SHP77 treated with DMSO at 0.1 percent for 48 hours (cell line): ENCODE data around the gene B3GNT9.
"Not testable (repeated sequence)": the region's sequence is repeated elsewhere in the genome, so short reads cannot be mapped to it uniquely, and the experiment has no call there.

Experiments
- DNase-seq: peaks from one replicate; lab custom pipeline; 2025; lab: John Stamatoyannopoulos, UW

B3GNT9 gene

DNA sequence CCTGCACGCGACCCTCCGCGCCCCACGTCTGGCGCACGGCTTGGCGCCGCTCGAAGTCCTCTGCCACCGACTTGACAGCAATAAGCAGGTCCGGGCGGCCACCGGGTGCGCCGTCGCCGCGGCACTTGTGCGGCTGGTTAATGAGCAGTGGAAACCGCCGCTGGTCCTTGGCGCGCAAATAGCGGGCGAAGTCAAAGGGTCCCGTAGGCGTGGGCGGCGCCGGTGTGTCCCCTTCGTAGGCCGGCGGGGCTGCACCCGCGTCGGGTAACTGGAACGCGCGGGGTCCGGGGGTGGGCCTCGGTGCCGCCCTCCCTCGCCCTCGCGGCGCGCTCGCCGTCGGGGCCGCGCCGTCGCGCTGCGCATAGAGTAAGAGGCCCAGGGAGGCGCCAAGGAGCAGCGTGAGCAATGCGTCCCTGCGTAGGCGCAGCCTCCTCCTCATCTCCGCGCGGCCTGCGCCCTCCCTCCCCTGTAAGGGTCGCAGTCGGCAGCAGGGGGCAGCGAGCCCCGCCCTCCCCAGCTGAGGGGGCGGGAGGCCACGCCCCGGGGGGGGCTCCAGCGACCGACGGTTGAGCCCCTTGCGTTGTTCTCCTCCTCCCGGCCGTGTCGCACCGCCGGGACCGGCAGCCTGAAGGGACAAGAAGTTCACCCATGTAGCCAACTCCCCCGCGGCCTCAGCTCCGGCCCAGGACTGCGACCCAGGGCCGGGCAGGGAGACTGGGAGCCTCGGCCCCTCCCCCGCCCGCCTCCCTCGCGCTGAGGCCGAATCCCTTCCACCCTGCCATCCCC, 558 bp downstream of the B3GNT9 start:
- no peak for DNase-seq

DNA sequence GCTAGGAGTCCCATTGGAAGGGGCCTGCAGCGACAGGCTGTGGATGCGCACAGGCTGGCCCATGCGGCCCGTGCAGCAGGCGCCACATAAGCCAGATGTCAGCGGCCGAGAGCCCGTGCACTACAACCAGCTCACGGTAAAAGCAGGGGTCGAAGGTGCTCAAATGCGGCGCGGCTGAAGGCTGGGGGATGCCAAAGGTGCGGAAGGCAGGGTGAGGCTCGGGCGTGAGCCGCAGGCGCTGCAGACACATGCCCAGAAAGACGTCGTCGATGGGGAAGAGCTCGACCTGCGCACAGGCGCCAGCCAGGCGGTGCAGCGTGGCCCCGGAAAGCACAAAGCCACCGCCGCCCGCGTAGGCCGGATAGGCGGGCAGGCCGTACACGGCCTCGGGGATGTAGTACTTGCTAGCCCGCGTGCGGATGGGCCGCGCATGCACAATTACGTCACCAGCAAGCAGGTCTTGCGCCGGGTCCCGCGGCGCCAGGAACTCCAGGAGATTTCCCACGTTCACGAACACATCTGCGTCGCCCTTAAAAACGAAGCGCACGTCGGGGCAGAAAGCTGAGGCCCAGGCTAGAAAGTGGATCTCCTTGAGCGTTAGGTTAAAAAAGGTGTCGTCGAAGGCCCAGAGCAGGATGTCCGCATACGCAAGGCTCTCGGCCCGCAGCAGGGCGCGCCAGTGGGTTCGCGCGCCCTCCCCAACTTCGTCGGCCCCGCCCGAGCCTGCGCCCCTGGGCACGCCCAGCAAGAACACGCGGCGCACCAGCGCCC, 1.3 kb downstream of the B3GNT9 start:
- no peak for DNase-seq

DNA sequence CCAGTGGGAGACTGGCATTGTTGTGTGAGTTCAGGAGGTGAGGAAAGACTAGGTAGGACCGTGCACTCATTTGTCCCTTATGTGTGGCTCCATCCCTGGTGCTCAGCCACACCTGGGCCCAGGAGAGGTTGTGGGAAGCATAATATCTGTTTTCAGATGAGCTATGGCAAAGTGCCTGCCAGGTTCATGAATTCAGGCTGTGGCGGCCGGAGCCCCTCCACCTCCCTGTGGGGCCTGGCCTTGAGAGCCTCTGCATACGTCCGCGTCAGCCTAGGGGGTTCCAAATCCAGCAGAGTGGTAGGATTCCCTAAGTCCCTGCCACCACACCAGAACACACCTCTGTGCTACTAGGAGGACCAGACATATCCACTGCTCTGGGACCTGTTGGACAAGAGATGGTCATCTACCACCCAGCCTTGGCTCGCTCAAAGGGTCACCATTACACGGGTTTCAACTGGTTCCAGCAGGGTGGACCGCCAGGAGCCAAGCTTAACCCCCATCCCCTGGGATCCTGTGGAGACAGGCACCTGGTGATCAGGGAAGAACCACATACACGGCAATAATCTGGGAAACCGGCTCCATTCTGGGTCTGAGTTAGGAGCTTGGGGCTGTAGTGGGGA, 2.0 kb downstream of the B3GNT9 start:
- no peak for DNase-seq

DNA sequence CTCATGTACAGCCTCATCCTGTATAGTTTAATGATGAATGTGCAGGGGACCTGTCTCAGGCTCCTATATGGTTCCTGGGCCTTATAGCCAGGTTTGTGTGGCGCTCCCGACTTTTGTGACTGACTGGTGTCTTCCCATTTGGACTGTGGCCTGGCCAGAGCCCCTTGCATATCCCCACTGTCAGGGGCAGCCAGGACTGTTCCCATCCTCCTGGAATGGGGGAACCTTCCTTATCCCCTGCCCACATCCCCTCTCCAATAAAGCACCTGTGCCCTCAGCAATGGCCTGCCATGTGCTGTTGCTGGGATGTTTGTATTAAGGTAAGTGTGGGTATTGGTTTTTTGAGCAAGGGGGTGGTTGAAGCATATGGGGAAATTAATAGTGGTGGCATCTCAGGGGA, 2.6 kb downstream of the B3GNT9 start:
- no peak for DNase-seq

DNA sequence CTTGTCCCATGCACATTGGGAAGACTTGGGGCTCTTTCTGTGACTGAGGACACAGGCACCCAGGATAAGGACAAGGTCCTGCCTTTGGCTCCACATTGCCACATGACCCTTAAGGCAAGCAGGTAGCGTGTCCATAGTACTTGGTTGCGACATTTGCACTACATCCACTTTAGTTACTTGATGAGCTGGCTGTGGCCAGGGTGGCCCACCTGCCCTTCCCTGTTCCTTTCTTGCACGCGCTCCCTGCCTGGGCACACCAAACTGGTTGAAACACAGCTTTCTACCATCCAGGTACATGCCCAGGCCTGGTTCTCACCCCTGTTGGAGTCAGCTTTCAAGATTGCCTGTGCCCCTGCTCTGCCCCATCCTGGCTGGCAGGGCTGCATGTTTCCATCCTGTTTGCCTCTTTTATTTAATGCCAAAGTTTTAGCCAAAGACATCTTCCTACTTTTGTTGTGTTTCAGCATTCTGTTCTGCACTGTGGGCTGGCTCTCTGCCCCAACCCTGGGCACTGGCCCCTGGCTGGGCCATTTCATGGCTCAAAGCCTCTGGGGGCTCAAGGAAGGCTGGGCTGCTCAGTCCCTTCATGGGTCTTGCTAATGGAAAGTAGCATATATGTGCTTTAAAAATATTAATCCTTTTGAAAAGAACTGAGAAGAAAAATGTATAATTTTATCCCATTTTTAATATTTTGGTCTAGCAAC, 3.2 kb downstream of the B3GNT9 start:
- no peak for DNase-seq

DNA sequence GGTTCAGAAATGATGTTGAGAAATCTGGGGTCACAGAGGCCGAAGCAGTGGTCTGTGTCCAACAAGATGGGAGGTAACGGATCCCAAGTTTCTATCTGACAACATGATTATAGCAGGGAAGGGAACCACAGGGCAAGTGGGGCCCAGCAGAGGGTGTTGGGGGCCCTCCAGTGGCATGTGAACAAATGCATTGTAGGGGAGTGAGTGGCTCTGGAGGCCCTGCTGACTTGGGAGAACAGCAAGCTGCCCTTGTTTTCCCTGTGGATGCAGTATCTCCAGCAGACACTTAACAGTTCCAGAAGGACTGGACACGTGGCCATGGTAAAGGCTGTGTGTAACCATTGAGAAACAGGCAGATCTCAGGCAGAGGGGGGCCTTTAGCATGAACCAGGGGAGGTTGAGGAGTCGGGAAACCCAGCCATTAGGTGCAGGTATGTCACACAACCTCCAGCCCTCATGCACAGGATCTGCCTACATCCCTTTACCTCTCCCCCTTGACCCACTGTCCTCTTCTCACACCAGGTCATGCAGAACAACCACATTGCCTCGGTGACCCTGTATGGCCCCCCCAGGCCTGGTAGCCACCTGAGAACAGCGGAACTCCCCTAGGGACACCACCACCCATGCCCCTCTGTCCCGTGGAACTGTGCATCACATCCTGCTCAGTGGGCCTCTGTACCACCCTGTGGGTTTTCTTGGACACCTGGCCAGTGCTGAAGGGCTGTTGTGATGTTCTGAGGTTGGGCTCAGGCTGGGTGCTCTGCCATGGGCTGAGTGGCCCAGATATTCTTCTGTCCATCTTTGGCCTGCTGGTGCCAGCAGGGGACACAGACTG, 4.1 kb downstream of the B3GNT9 start:
- DNase-seq, result no peak

DNA sequence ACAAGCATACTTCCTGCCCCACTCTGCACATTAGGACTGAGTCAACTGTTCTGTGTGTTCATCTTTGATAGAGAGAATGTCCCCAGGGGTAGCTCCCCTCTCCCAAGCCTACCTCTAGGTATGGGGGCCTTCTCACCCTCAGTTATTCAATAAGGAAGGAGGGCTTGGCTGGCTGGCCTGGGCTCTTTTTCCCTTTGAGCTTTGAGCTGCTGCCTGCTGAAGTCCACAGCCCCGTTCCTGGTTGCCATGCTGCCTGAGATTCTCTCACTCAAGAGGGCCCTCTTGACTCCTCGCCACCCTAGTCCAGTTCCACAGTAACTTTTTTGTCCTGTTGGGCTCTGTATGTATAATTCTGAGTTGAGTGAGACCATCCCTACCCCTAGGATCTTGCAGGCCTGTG, 5.1 kb downstream of the B3GNT9 start:
- no peak for DNase-seq

DNA sequence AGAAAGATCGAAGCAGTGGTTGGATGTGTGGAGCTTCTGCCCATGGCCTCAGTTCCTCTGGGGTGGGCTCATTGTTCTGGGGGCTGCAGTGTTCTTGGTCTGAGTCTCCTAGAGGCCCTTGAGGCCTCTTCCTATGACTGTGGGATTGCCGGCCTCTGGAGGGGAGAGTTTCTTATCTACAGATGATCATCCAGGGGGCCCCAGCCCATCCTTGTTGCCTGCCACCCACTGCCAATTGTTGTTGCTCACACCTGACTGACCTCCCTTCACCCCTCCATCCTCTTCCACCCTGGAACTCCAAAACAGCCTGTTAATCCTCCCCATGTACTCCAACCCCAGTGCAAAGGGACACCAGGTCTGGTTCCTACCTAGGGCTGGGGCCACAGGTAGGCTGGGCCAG, 5.9 kb downstream of the B3GNT9 start:
- DNase-seq, result no peak

DNA sequence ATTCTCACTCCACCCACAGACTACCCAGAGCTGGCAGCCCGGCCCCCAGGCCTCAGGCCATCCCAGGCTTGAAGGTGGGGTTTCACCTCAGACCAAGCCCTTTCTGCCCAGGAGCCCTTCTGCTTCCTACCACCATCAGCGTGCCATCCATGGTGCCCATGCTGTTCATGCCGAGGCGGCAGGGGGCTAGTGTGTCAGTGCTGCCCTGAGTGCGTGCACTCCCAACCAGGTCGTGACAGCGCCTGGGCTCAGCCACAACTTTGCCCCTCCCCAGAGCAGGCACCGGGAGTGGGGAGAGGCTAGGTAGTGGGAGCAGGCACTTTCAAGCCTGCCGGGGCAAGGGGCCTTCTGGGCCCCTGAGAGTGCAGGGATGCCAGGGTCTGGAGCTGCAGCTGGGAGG, 8.5 kb downstream of the B3GNT9 start:
- no peak for DNase-seq

DNA sequence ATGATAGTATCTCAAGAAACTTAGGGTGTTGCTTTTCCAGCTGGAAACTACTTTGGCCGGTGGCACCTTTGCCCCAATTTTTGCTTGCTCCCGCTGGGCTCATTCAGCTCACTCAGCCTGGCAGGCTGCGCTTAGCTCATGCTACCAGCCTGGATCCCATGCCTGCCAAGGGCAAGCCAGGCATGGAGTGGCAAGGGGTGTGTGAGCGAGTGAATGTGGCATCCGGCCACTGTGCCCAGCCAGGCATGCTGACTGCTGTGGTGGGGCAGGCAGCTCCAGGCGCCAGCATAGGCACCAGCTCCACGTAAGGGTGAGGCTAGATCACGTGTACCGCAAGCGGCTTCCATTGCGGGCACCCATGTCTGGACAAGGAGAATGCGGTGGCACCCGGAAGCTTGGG, 9.4 kb downstream of the B3GNT9 start:
- DNase-seq, result no peak

DNA sequence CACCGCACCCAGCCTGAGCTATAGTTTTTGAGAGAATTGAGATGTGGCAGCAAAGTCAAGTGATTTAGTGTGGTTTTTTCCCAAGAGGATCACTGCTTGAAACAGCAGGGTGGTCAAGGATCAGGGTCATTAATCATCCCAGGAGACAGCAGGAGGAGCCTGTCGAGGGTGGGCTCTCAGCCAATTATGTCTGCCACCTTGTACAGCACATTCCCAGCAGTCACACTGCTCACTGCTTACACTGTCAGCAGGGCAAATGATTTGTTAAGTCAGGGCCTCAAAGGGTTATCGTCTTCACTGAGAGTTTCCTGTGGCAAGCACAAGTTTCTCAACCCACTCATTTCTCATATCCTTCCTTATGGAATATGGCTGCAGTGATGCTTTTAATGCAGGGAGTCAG, 13.2 kb downstream of the B3GNT9 start:
- no peak for DNase-seq

DNA sequence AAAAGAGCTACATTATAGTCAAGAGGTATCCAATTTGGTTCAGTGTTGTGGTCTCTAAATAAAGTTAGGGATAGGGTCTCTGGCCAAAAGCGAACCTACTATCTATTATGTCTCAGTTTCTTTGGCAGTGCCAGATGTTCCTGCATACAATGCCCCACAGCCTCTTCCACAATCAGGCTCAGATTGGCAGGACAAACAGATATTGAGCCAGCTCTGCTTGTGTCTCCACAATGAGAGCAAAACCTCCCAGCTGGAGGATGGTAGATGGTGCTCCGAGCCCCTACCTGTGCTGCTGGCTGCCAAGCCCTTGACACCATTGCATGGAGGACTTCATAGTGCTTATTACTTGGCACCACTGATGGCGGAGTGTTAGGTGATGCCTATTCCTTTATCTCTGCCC, 21.4 kb downstream of the B3GNT9 start:
- no peak for DNase-seq

DNA sequence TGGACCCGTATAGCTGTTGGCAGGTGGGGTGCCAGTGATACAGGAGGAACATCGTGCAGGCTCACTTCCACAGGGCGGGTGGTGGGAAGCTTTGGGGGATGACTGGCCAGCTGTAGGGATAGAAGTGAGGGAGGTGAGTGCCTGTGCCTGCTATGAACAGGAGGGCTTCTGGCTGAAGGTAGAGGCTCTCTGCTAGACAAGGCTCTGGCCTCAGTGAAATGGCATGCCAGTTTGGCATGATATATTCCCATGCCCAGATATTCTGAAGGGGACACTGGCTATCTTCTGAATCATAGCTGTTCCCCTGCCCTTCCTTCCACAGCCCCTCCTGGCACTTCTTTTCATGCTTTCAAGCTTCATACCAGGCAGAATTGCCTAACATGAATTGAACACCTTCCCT, 21.9 kb downstream of the B3GNT9 start:
- no peak for DNase-seq

DNA sequence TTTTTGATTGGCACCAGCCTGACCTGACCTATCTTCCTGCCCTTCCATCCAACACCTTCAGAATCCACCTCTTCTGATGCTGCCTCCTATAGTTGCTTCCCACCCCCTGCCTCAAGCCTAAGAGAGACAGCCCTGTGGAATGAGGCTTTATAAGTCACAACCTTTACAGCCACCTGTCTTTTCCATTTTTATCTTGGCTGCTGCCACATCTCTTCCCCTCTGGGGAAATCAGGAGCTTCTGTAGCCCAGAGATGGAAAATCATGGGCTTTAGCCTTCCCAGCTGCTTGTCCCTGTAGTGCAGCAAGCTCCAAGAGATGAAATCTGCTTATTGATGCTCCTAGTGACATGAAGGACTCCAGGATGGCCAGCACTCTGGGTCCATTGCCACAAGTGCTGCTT, 22.4 kb downstream of the B3GNT9 start:
- DNase-seq, result no peak

DNA sequence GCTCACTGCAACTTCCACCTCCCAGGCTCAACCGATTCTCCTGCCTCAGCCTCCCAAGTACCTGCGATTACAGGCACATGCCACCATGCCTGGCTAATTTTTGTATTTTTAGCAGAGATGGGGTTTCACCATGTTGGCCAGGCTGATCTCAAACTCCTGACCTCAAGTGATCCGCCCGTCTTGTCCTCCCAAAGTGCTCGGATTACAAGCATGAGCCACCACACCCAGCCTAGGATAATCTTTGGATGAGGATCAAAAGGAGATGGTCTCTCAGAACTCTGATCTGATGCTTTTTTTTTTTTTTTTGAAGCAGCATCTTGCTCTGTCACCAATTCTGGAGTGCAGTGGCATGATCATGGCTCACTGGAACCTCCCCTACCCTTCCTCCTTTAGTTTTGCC, 28.0 kb downstream of the B3GNT9 start:
- DNase-seq, result not testable (repeated sequence)

DNA sequence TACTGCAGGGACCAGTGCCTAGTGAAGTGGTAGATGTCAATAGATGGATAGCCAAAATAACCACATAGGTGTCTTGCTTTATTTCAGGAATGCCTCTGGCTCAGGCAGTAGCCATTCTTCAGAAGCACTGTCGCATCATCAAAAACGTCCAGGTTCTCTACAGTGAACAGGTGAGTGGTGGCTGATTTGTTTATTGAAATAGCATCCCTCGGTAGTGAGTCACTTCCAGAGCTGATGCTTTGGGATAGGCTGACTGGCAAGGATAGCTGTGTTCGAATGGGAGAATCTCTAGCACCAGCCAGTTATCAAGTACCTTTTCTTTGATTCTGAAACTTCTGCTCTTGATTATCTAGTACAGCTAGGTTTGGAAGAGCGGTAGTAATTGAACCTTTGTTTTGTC, 30.8 kb downstream of the B3GNT9 start:
- no peak for DNase-seq

DNA sequence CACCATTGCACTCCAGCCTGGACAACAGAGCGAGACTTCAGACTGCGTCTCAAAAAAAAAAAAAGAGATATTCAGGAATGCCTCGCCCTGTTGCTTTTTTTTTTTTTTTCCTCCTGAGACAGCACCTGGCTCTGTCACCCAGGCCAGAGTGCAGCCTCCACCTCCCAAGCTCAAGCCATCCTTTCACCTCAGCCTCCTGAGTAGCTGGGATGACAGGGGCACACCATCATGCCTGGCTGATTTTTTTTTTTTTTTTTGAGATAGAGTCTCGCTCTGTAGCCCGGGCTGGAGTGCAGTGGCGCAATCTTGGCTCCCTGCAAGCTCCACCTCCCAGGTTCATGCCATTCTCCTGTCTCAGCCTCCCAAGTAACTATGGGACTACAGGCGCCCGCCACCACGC, 33.1 kb downstream of the B3GNT9 start:
- no peak for DNase-seq

DNA sequence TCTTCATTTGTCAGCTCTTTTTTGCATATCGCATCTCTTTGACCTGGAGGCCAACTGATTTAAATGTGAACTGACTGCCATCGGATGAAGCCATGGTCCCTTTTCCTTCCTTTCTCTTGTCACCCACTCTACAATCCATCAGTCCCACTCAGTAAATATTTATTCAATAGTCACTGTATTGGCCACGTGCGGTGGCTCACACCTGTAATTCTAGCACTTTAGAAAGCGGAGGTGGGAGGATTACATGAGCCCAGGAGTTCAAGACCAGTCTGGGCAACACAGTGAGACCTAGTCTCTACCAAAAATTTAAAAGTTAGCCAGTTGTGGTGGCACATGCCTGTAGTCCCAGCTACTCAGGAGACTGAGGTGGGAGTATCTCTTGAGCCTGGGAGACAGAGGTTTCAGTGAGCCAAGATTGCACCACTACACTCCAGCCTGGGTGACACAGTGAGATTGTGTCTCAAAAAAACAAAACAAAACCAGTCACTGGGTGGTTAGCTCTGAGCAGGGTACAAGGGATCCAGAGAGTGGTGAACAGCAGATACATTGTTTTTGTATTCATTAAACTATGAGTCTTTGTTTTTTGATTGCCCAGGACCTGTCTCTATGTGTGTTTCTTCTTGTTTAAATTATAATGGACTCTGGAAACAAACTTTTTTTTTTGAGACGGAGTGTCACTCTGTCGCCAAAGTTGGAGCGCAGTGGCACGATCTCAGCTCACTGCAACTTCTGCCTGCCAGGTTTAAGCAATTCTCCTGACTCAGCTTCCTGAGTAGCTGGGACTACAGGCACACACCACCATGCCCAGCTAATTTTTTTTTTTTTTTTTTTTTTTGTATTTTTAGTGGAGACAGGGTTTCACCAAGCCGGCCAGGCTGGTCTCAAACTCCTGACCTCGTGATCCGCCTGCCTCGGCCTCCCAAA, 34.1 kb downstream of the B3GNT9 start:
- no peak for DNase-seq

DNA sequence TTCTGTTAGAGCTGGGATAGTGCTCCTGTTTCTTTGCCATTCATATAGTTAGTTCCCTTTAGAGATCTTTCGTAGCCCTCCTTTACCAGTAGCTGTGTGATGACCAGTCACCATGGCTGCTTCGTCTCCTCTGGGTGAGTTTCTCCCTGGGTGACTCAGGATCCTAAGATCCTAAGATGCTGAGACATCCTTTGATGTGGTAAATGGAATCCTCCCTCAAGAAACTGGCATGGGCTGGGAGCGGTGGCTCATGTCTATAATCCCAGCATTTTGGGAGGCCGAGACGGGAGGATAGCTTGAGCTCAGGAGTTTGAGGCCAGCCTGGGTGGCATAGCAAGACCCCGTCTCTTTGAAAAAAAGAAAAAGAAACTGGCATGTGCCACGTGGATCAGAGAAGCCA, 35.2 kb downstream of the B3GNT9 start:
- no peak for DNase-seq

DNA sequence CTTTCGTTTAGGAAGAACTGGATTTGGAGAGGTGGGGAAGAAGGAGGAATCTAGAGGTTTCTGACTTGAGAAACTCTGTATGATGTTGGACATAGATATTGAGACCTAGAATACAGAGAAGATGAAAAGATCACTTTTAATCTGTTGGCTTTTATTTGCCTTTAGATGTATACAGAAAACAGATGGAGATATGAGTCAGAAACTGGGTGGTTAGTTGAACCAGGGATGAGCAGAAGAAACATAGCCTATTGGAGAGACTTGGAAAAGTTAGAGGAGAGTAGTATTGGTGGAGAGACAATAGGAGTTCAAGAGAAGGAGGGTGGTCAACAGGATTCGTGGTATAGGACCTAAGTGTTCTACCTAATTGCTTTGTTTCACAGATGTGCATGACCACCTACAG, 36.0 kb downstream of the B3GNT9 start:
- no peak for DNase-seq
